Loucy (cell line): ENCODE measurements around the gene SCO1.

Experiments
- EZH2phosphoT487 ChIP-seq: fragments of 200-600 bp; IDR thresholded peaks from 2 replicates; pipeline ENCODE4 v1.6.1; 2018; ENCODE audit warnings: antibody characterized with exemption, mild to moderate bottlenecking, moderate library complexity, borderline replicate concordance
- TF ChIP-seq, protein P1 (sequence below): fragments of 200-600 bp; sonication (generic); conservative IDR thresholded peaks from 2 replicates; pipeline ENCODE4 v1.5.1; 2014; ENCODE audit warnings: mild to moderate bottlenecking, antibody characterized with exemption, low read length

DNA sequence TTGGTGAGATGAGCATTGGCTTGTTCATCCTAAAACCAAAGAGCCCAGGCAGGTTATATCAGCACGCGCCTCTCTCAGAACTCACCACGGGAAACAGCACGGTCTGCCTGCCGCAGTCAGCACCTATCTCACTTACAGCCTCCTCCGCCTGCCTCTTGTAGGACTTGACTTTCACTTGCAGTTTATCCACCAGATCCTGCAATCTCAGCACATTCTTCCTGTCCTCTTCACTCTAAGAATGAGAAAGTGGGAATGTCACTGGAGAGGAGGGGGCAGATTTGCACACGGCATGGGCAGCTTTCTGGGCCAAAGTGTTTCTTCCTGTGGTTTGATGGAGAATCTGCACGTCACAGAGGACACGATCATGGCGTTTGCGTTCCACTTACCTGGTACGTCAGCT lies 67.6 kb downstream of the SCO1 start:
- TF ChIP-seq, protein P1, sequence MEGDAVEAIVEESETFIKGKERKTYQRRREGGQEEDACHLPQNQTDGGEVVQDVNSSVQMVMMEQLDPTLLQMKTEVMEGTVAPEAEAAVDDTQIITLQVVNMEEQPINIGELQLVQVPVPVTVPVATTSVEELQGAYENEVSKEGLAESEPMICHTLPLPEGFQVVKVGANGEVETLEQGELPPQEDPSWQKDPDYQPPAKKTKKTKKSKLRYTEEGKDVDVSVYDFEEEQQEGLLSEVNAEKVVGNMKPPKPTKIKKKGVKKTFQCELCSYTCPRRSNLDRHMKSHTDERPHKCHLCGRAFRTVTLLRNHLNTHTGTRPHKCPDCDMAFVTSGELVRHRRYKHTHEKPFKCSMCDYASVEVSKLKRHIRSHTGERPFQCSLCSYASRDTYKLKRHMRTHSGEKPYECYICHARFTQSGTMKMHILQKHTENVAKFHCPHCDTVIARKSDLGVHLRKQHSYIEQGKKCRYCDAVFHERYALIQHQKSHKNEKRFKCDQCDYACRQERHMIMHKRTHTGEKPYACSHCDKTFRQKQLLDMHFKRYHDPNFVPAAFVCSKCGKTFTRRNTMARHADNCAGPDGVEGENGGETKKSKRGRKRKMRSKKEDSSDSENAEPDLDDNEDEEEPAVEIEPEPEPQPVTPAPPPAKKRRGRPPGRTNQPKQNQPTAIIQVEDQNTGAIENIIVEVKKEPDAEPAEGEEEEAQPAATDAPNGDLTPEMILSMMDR: no peak
- TF ChIP-seq EZH2phosphoT487: no peak
